ENCODE measurements around the gene SF3A1. TPM values are rescaled to one million over a fixed set of nuclear protein-coding genes. Genes with fewer than 3 reads are reported as not detected.
A peak's percentile ranks its signal among the peaks of the same experiment; 100 is the strongest.

SF3A1 gene
- total RNA-seq, 1 donor from 2014 or later, result 164 TPM

DNA sequence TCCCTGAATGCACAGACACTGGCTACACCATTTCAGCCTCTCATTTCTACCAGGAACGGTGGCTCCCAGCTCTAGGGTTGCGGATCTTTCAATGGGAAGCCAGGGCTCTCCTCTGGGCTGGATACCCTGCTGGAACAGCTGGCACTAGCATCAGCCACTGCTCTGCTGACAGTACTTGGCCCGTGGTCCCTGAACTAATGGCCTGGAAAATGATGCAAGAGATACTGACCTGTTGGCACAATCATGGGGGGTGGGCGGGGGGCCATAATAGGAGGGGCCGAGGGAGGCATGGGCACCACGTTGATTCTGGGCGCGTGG, 19.3 kb downstream of the SF3A1 start:
- Histone ChIP-seq H3K36me3 (peaks cover 100% of the 10 kb centered on the region), H3K4me1 (no peaks in the 10 kb centered on the region), H3K4me3 (no peak overlapping the region), H3K27me3 (no peaks in the 10 kb centered on the region), H3K9me3 (no peaks in the 10 kb centered on the region), H3K27ac (no peak overlapping the region)
- ATAC-seq, result no peak
- no peak for DNase-seq
- intact Hi-C loops (cut with DNase I), result no loop called here
- TF ChIP-seq CTCF (IDR thresholded peaks at IDR 0.05), result no peak

DNA sequence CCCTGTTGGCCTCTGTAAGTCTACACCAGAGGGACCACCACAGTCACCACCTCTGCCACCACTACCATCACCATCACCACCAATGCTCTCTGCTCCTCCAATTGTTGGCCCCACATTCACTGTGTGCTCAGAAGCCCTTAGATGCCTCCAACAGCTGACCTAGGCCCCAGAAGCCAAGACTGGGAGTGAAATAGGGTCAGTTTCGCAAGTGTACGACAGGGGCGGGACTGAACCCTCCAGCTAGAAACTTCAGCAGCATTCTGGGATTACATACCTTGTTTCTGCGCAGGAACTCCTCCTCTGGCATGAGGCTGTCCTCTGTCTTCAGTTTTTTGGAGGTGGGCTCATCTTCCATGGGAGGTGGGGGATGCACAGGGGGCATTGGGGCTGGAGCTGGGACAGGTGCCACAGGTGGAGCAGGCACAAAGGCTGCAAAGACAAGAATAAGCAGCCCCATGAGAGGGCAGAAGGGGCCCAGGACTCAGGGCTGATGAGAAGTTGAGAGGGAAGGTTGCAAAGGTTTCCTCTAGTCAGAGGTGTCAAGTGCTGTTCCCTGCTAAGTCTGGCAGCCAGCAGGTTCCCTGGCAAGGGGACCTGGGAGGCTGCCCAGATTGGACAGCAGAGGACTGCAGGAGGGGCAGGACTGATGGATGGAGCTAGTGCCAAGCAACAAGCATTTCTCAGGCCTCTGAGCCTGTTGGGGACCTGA, 19.8 kb downstream of the SF3A1 start:
- TF ChIP-seq CTCF (IDR thresholded peaks at IDR 0.05), result no peak
- Histone ChIP-seq H3K27me3 (no peaks in the 10 kb centered on the region), H3K27ac (no peak overlapping the region), H3K4me1 (no peaks in the 10 kb centered on the region), H3K9me3 (no peaks in the 10 kb centered on the region), H3K4me3 (no peak overlapping the region), H3K36me3 (peaks cover 100% of the 10 kb centered on the region)
- no peak for ATAC-seq
- DNase-seq, result no peak
- intact Hi-C loops (cut with DNase I), result no loop called here

- intact Hi-C loops (cut with DNase I), result no loop called here
- no peak for DNase-seq
- ATAC-seq, result no peak
- H3K4me3 ChIP-seq, result no peak overlapping the region
- no peaks in the 10 kb centered on the region for H3K27me3 ChIP-seq
- no peaks in the 10 kb centered on the region for H3K4me1 ChIP-seq
- TF ChIP-seq CTCF (IDR thresholded peaks at IDR 0.05), result no peak
- peaks cover 97% of the 10 kb centered on the region for H3K36me3 ChIP-seq
- H3K27ac ChIP-seq, result no peak overlapping the region
- H3K9me3 ChIP-seq, result no peaks in the 10 kb centered on the region
These were observed 21.5 kb downstream of the SF3A1 start for GRCh38 chr22:30335236-30335635.

DNA sequence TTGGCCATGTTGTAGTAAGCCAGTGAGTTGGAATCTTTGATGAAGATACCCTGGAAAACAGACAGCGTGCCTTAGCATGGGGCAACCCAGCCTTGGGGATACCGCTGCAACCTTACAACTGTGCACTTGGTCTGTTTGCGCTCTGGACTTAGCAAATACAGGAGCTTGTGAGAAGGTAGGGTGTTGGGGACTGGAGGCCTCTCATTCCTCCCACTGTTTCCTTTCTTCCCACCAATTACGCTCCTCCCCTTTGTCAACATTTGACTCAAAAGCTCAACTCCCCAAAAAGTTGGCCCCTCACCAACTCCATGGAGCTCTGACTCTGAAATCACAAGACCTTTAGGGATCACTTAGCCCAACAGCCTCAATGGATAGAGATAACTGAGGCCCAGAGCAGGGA, 22.0 kb downstream of the SF3A1 start:
- Histone ChIP-seq H3K36me3 (peaks cover 91% of the 10 kb centered on the region), H3K27me3 (no peaks in the 10 kb centered on the region), H3K4me3 (no peak overlapping the region), H3K4me1 (no peaks in the 10 kb centered on the region), H3K9me3 (no peaks in the 10 kb centered on the region), H3K27ac (no peak overlapping the region)
- no peak for TF ChIP-seq CTCF (IDR thresholded peaks at IDR 0.05)
- ATAC-seq (peak; percentile 12), DNase-seq (no peak)
- intact Hi-C loops (cut with DNase I), result no loop called here

DNA sequence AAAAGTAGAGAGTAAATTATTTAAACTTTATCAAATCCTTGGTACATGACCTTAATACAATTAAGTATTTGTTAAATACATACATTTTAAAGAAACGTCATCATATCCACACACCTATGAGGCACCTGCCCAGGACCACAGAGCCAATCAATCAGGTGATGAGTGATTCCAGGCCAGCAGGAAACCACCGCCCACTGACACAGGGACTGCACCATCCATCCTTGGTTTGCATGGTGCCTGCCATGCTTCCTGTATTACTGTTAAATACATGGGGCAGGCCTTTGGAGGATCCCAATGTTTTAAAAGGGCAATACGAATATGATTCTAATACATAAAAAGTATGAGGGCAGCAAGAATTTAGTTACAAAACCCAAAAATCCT, 23.0 kb downstream of the SF3A1 start:
- no peak overlapping the region for H3K4me3 ChIP-seq
- ATAC-seq (no peak), DNase-seq (no peak)
- H3K4me1 ChIP-seq, result no peaks in the 10 kb centered on the region
- no peak overlapping the region for H3K27ac ChIP-seq
- H3K36me3 ChIP-seq, result peaks cover 82% of the 10 kb centered on the region
- TF ChIP-seq CTCF (IDR thresholded peaks at IDR 0.05), result no peak
- no peaks in the 10 kb centered on the region for H3K27me3 ChIP-seq
- intact Hi-C loops (cut with DNase I), result no loop called here
- H3K9me3 ChIP-seq, result no peaks in the 10 kb centered on the region
